NCI-H460 (cell line): ENCODE measurements around the gene LDLRAD4. TPM values are rescaled to one million over a fixed set of nuclear protein-coding genes. Genes with fewer than 3 reads are reported as not detected.

Experiments used
- DNase-seq: peaks from one replicate; pipeline ENCODE4 v3.0.0-alpha.2; 2016; ENCODE audit warnings: low read depth; ENCODE audit errors: extremely low read depth
- polyA plus RNA-seq: library from polyadenylated mRNA; depleted of rRNA; stranded (reverse); fragments of >200 nt; gene quantifications from 2 replicates; pipeline ENCODE4 v1.2.3, GENCODE V29; 2014; cell fraction: nucleus; rRNA removed
- total RNA-seq: library from RNA; depleted of rRNA; stranded (reverse); fragments of >200 nt; shearing (Covaris generic); gene quantifications from 2 replicates; pipeline ENCODE4 v1.2.3, GENCODE V29; 2014; rRNA removed

LDLRAD4 gene
- not detected in 2 replicates for total RNA-seq
- not detected in 2 replicates for polyA plus RNA-seq

- DNase-seq, result no peak
Observed at GRCh38 chr18:13218368-13218991, at the start of gene LDLRAD4. Gene LDLRAD4, plus strand, starts transcription at chr18:13218760.

- DNase-seq, result no peak
Observed at GRCh38 chr18:13173578-13174145, 44.9 kb upstream of the LDLRAD4 start.

GRCh38 chr18:13175266-13175665 lies 43.3 kb upstream of the LDLRAD4 start:
- no peak for DNase-seq

GRCh38 chr18:13175754-13176210 lies 42.8 kb upstream of the LDLRAD4 start:
- no peak for DNase-seq

GRCh38 chr18:13176847-13177246 lies 41.7 kb upstream of the LDLRAD4 start:
- DNase-seq, result no peak

- DNase-seq, result no peak
Observed at GRCh38 chr18:13178197-13178596, 40.4 kb upstream of the LDLRAD4 start.

GRCh38 chr18:13178976-13179375 lies 39.6 kb upstream of the LDLRAD4 start:
- DNase-seq, result no peak

- no peak for DNase-seq
Observed at GRCh38 chr18:13179566-13180113, 38.9 kb upstream of the LDLRAD4 start.

GRCh38 chr18:13180614-13181375 lies 37.8 kb upstream of the LDLRAD4 start:
- no peak for DNase-seq

- DNase-seq, result no peak
Observed at GRCh38 chr18:13181765-13182164, 36.8 kb upstream of the LDLRAD4 start.

GRCh38 chr18:13183359-13183758 lies 35.2 kb upstream of the LDLRAD4 start:
- no peak for DNase-seq

- no peak for DNase-seq
Observed at GRCh38 chr18:13183790-13184189, 34.8 kb upstream of the LDLRAD4 start.

- no peak for DNase-seq
Observed at GRCh38 chr18:13184396-13184795, 34.2 kb upstream of the LDLRAD4 start.

- no peak for DNase-seq
Observed at GRCh38 chr18:13185675-13186198, 32.8 kb upstream of the LDLRAD4 start.

- DNase-seq, result no peak
Observed at GRCh38 chr18:13186687-13187086, 31.9 kb upstream of the LDLRAD4 start.

- DNase-seq, result no peak
Observed at GRCh38 chr18:13187498-13187897, 31.1 kb upstream of the LDLRAD4 start.

- DNase-seq, result no peak
Observed at GRCh38 chr18:13191031-13191430, 27.5 kb upstream of the LDLRAD4 start.

GRCh38 chr18:13191779-13192178 lies 26.8 kb upstream of the LDLRAD4 start:
- DNase-seq, result no peak

- no peak for DNase-seq
Observed at GRCh38 chr18:13192970-13193369, 25.6 kb upstream of the LDLRAD4 start.

- no peak for DNase-seq
Observed at GRCh38 chr18:13194239-13194638, 24.3 kb upstream of the LDLRAD4 start.

- no peak for DNase-seq
Observed at GRCh38 chr18:13198701-13199100, 19.9 kb upstream of the LDLRAD4 start.
